ENCODE results near the gene ZNF451. TPM values are rescaled to one million over a fixed set of nuclear protein-coding genes. Genes with fewer than 3 reads are reported as not detected.

Gene ZNF451
- total RNA-seq, 2 donors from 2014 or later = 58.1 to 72.5 TPM

- no peak overlapping the region for H3K4me3 ChIP-seq (ENCODE audit: low read length)
- WGBS, 2 experiments (ENCODE audit: insufficient coverage in 1 of 2, insufficient read length in 1 of 2) = 89% methylated on average over 2 of the region's 2 CpGs; no CpG with 5 or more reads in 1 of the 2 experiments
- H3K27me3 Mint-ChIP-seq (ENCODE audit: insufficient read depth) = no peaks in the 10 kb centered on the region
- peaks cover 14% of the 10 kb centered on the region for H3K36me3 ChIP-seq (ENCODE audit: control insufficient read depth, insufficient read depth, low read length)
- peaks cover 11% of the 10 kb centered on the region for H3K9me3 Mint-ChIP-seq
- no peaks in the 10 kb centered on the region for H3K27me3 ChIP-seq (ENCODE audit: control insufficient read depth, insufficient read depth, low read length, poor library complexity, severe bottlenecking)
- no peak overlapping the region for H3K4me3 Mint-ChIP-seq
- H3K4me1 ChIP-seq (ENCODE audit: control insufficient read depth, insufficient read depth, low read length) = no peaks in the 10 kb centered on the region
- H3K9ac ChIP-seq (ENCODE audit: extremely low read depth, low read length, poor library complexity, severe bottlenecking) = no peak overlapping the region
- no peak overlapping the region for H3K27ac ChIP-seq (ENCODE audit: low read depth, low read length)
- peaks cover 10% of the 10 kb centered on the region for H3K9me3 ChIP-seq (ENCODE audit: control insufficient read depth, low read length)
- peaks cover 7% of the 10 kb centered on the region for H3K4me1 Mint-ChIP-seq
- peaks cover 38% of the 10 kb centered on the region for H3K36me3 Mint-ChIP-seq (ENCODE audit: low read depth)
- DNase-seq = no peak
- no peak overlapping the region for H3K27ac Mint-ChIP-seq
- TF ChIP-seq CTCF (conservative IDR thresholded peaks at IDR 0.05) = no peak
Observed at GRCh38 chr6:57117796-57118195, 27.8 kb downstream of the ZNF451 start.

GRCh38 chr6:57123111-57123510 lies 33.1 kb downstream of the ZNF451 start:
- peaks cover 18% of the 10 kb centered on the region for H3K9me3 Mint-ChIP-seq
- Histone ChIP-seq H3K36me3 (ENCODE audit: control insufficient read depth, insufficient read depth, low read length) (peaks cover 12% of the 10 kb centered on the region), H3K27ac (ENCODE audit: low read depth, low read length) (no peak overlapping the region), H3K4me3 (ENCODE audit: low read length) (no peak overlapping the region), H3K27me3 (ENCODE audit: control insufficient read depth, insufficient read depth, low read length, poor library complexity, severe bottlenecking) (no peaks in the 10 kb centered on the region), H3K9ac (ENCODE audit: extremely low read depth, low read length, poor library complexity, severe bottlenecking) (no peak overlapping the region), H3K4me1 (ENCODE audit: control insufficient read depth, insufficient read depth, low read length) (no peaks in the 10 kb centered on the region), H3K9me3 (ENCODE audit: control insufficient read depth, low read length) (peaks cover 16% of the 10 kb centered on the region)
- 95% methylated on average over 1 of the region's 1 CpG; no CpG with 5 or more reads in 1 of the 2 experiments for WGBS, 2 experiments (ENCODE audit: insufficient coverage in 1 of 2, insufficient read length in 1 of 2)
- no peaks in the 10 kb centered on the region for H3K4me1 Mint-ChIP-seq
- no peak overlapping the region for H3K27ac Mint-ChIP-seq
- no peak overlapping the region for H3K4me3 Mint-ChIP-seq
- H3K36me3 Mint-ChIP-seq (ENCODE audit: low read depth) = peaks cover 40% of the 10 kb centered on the region
- DNase-seq = no peak
- no peaks in the 10 kb centered on the region for H3K27me3 Mint-ChIP-seq (ENCODE audit: insufficient read depth)
- TF ChIP-seq CTCF (conservative IDR thresholded peaks at IDR 0.05) = no peak

- no peaks in the 10 kb centered on the region for H3K4me1 ChIP-seq (ENCODE audit: control insufficient read depth, insufficient read depth, low read length)
- Mint-ChIP-seq H3K9me3 (peaks cover 7% of the 10 kb centered on the region), H3K27ac (no peak overlapping the region), H3K27me3 (ENCODE audit: insufficient read depth) (no peaks in the 10 kb centered on the region), H3K36me3 (ENCODE audit: low read depth) (peaks cover 7% of the 10 kb centered on the region), H3K4me3 (no peak overlapping the region), H3K4me1 (no peaks in the 10 kb centered on the region)
- no peak for DNase-seq
- peaks cover 7% of the 10 kb centered on the region for H3K9me3 ChIP-seq (ENCODE audit: control insufficient read depth, low read length)
- peaks cover 8% of the 10 kb centered on the region for H3K36me3 ChIP-seq (ENCODE audit: control insufficient read depth, insufficient read depth, low read length)
- no peak overlapping the region for H3K9ac ChIP-seq (ENCODE audit: extremely low read depth, low read length, poor library complexity, severe bottlenecking)
- TF ChIP-seq CTCF (conservative IDR thresholded peaks at IDR 0.05) = no peak
- no peak overlapping the region for H3K27ac ChIP-seq (ENCODE audit: low read depth, low read length)
- H3K27me3 ChIP-seq (ENCODE audit: control insufficient read depth, insufficient read depth, low read length, poor library complexity, severe bottlenecking) = no peaks in the 10 kb centered on the region
- H3K4me3 ChIP-seq (ENCODE audit: low read length) = no peak overlapping the region
Observed at GRCh38 chr6:57127763-57128162, 37.8 kb downstream of the ZNF451 start.

Measured in endodermal cell (in vitro differentiated cells).